Peyer's patch (tissue), 4 donors: ENCODE measurements around the gene CXXC4.
A peak's percentile ranks its signal among the peaks of the same experiment; 100 is the strongest.

Source experiments
- POLR2A ChIP-seq, 2 donors: fragments of 450-650 bp; IDR thresholded peaks; one replicate each; pipeline ENCODE4 v1.5.1; 2017; ENCODE audit warnings: antibody characterized with exemption in 2 of 2, mild to moderate bottlenecking in 2 of 2, moderate library complexity in 2 of 2
- TF ChIP-seq, protein P1 (sequence below), 6 experiments: fragments of 450-650 bp in 4 of 6; fragments of 200-600 bp in 2 of 6; sonication (generic) in 1 of 6; IDR thresholded peaks; one replicate each; pipeline ENCODE4 v1.5.1; 2017 to 2019; ENCODE audit warnings: antibody characterized with exemption in 6 of 6, mild to moderate bottlenecking in 3 of 6, moderate library complexity in 1 of 6

DNA sequence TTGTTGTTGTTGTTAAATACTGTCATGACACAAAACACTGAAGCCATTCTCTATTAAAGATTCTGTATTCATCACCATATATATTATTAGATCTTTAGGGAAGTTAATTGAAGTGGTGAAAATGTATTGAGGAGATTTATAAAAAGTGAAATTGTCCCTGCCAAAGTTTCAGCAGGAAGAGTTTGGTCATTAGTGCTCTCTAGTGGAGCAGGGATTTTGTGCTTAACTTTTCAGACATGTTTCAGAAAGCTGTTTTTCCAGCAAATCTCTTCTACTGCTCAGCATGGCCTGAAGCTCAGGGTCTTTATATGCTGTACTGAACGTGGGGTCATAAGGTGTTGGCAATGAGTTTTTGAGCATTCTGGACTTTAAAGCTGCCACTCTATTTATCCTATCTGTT lies 36.7 kb upstream of the CXXC4 start:
- no peak for TF ChIP-seq POLR2A (IDR thresholded peaks at IDR 0.05)
- TF ChIP-seq, protein P1, sequence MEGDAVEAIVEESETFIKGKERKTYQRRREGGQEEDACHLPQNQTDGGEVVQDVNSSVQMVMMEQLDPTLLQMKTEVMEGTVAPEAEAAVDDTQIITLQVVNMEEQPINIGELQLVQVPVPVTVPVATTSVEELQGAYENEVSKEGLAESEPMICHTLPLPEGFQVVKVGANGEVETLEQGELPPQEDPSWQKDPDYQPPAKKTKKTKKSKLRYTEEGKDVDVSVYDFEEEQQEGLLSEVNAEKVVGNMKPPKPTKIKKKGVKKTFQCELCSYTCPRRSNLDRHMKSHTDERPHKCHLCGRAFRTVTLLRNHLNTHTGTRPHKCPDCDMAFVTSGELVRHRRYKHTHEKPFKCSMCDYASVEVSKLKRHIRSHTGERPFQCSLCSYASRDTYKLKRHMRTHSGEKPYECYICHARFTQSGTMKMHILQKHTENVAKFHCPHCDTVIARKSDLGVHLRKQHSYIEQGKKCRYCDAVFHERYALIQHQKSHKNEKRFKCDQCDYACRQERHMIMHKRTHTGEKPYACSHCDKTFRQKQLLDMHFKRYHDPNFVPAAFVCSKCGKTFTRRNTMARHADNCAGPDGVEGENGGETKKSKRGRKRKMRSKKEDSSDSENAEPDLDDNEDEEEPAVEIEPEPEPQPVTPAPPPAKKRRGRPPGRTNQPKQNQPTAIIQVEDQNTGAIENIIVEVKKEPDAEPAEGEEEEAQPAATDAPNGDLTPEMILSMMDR (IDR thresholded peaks at IDR 0.05): peak in 3 of 6 experiments; percentile 13 to 29 (median 15)
